Epithelial cell of esophagus (primary cell): ENCODE data around the gene MDFIC.

Experiments
- DNase-seq: peaks from one replicate; pipeline ENCODE4 v3.0.0; 2010; ENCODE audit warnings: low read depth
- H3K4me3 ChIP-seq: 2 replicates; pipeline ENCODE4 v1.5.1; 2011; ENCODE audit warnings: mild to moderate bottlenecking, low read length, control low read depth
- CTCF ChIP-seq: IDR thresholded peaks from 2 replicates; pipeline ENCODE4 v1.5.1; 2011; ENCODE audit warnings: low read depth, mild to moderate bottlenecking, low read length, control low read depth, inconsistent platforms; ENCODE audit not compliant: insufficient read depth; ENCODE audit errors: missing control alignments

Gene MDFIC

GRCh38 chr7:115019882-115020605 is 98.2 kb downstream of the MDFIC start:
- no peak for DNase-seq
- no peak for TF ChIP-seq CTCF
- H3K4me3 ChIP-seq: no peak overlapping the region

GRCh38 chr7:115023219-115023618 is 101.3 kb downstream of the MDFIC start:
- TF ChIP-seq CTCF: no peak
- no peak for DNase-seq
- H3K4me3 ChIP-seq: no peak overlapping the region

- no peak overlapping the region for H3K4me3 ChIP-seq
- TF ChIP-seq CTCF: no peak
- no peak for DNase-seq
Measured at GRCh38 chr7:115024276-115024675, 102.4 kb downstream of the MDFIC start.

GRCh38 chr7:115032715-115033703 is 111.1 kb downstream of the MDFIC start:
- no peak overlapping the region for H3K4me3 ChIP-seq
- TF ChIP-seq CTCF: no peak
- no peak for DNase-seq

- DNase-seq: no peak
- H3K4me3 ChIP-seq: no peak overlapping the region
- no peak for TF ChIP-seq CTCF
Measured at GRCh38 chr7:115033917-115034459, 112.1 kb downstream of the MDFIC start.

- TF ChIP-seq CTCF: no peak
- no peak for DNase-seq
- no peak overlapping the region for H3K4me3 ChIP-seq
Measured at GRCh38 chr7:115034515-115034914, 112.6 kb downstream of the MDFIC start.
